GM19025 (cell line): Measurements from ENCODE around the gene MRPL52.
"Not testable (repeated sequence)": the region's sequence is repeated elsewhere in the genome, so short reads cannot be mapped to it uniquely, and the experiment has no call there.

Experiments
- ATAC-seq: cut with Tn5 transposase; IDR thresholded peaks from one replicate; pipeline ENCODE4 v1.9.1; 2021; ENCODE audit warnings: mild to moderate bottlenecking, low read depth, moderate library complexity; ENCODE audit not compliant: unreplicated experiment

Gene MRPL52

DNA sequence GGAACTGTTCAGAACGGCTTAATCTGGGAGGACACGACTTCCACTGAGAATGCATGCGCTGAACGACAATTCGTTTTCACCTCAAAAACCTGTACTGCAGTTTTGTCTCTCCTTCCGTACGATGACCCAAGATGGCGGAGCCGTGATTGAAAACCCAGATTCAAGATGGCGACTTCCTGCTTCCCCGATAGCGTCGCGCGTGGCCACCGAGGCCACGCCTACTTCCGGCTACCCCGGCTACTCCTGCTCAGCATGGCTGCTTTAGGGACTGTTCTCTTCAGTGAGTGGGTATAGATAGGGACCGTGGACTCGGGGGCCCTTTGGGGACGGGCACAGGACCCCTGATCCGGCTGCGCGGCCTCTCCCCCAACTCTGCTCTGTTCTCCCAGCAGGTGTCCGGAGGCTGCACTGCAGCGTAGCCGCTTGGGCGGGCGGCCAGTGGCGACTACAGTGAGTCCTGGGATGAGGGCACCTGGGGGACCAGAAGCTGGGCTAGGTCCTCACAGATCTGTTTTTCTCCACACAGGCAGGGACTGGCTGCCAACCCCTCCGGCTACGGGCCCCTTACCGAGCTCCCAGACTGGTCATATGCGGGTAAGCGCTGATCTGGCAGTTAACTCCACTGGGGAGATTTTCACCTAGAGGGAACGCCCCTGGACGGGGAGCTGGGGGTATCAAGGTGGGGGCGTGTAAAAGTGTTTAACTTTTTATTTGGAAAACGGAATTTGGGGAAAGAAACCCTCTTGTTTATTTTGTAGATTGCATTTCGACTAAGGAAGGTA, at the start of gene MRPL52:
MRPL52 (plus strand) TSS at position 227 of the 782 bp plus-strand sequence; CDS start at position 253, 26 bp downstream.
- peak; percentile 82 for ATAC-seq

DNA sequence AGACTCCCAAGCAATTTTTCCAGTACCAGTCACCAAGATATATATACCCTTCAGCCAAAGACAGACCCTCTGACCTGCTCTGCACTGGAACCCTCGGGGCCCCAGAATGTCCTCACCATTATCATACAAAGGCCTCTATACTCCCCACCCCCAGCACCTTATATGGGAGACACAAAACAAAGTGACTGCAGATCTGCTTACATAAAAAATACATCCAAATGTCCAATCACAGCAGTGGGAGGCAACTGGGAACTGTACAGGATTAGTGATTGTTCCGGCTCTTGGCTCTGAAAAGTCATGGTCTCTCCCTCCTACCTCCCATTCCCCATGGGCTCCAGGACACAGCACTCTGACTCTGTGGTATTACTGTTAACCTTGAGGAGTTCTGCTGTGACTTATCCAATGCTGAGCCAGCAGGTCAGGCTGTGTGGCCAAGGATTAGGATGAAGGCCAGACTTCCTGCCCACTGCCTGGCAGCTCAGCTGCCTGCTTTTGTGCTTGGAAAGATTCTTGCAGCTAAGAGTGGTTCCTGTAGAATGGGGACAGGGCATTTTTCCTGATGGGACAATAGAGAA, 49.5 kb upstream of the MRPL52 start:
- ATAC-seq: no peak

DNA sequence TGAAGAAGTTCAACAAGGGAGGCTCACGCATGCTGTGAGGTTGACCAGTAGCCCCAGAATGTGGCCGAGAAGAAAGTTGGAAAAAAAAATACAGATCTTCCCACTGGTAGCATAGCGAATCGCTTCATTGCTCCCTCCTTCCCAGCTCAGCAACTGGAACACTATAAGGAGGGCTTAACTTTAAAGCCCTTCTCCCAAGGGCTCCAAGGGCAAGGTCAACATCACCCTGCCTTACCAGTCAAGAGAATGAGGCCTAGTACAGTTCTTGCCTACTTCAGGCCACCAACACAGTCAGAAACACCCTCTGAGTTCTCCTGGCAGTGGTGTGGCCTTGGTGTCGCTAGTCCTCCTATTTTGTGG, 48.8 kb upstream of the MRPL52 start:
- ATAC-seq: no peak

DNA sequence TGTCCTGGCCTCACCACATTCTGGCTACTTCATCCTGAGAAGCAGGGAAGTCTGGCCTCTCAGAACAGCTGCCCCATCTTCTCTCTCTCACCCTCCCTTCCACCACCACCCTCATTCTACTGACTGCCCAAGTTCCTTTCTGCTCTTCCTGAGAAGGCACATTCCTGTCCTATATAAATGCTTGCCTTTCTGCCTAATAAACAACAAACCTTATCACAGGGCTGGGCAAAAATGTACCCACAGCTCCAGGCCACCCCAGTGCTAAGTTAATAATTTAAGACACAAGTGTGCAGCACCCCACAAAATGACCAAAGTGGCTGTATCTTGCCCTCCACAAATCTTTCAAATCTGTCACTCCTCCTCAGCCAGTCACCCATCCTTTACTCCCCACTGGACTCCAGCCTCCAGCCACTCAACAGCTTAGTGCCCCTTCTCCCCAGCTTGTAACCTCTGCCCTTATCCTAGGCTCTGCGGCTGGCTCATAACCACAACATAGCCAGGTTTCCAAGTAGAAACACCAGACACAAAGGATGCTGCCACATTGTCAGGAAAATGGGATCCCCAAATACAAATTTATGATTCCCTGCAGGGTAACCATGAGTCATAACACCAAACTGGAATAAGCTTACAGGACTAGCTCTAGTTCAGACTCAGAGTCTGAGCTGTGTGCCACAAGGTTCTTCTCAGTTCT, 48.2 kb upstream of the MRPL52 start:
- ATAC-seq: no peak

DNA sequence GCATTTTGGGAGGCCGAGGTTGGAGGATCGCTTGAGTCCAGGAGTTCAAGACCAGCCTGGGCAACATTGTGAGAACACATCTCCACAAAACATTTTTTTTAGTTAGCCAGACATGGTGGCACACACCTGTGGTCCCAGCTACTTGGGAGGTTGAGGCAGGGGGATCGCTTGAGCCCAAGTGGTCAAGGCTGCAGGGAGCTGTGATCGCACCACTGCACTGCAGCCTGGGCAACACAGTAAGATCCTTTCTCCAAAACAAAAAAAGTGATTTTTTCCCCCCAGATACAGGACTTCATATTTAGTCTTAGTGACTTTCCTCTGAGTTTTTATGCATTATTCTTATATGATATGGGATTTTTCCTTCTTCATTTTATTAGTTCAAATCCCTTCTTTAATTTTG, 43.0 kb upstream of the MRPL52 start:
- no peak for ATAC-seq

DNA sequence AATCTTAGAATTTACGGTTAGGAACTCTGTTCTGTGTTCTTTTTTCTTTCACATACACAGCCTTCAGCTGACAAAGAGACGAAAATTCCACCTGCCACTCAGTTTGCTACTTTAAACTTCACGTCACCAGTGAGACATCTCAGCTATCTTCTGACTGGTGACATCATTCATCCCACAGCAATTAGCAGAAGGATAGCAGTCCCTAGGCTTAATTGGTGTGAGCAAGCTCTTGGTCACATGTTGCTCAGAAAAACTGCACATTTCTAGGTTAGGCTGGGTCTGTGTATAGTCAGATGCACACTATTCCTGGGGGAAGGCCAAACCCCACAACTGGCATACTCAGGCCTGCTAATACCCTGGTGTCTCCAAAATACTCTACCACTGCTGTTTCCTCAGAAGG, 38.4 kb upstream of the MRPL52 start:
- no peak for ATAC-seq

DNA sequence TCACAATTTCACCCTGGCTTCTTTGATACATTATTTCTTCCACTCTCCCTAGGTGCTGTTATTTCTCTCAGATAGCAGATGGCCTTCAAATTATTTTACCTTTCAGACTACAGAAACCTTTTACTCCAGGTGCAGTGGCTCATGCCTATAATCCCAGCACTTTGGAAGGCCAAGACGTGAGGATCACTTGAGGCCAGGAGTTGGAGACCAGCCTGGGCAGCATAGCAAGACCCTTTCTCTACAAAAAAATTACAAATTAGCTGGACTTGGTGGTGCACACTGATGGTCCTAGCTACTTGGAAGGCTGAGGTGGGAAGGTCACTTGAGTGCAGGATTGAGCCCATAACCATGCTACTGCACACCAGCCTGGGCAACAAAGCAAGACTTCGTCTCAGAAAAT, 37.5 kb upstream of the MRPL52 start:
- no peak for ATAC-seq

DNA sequence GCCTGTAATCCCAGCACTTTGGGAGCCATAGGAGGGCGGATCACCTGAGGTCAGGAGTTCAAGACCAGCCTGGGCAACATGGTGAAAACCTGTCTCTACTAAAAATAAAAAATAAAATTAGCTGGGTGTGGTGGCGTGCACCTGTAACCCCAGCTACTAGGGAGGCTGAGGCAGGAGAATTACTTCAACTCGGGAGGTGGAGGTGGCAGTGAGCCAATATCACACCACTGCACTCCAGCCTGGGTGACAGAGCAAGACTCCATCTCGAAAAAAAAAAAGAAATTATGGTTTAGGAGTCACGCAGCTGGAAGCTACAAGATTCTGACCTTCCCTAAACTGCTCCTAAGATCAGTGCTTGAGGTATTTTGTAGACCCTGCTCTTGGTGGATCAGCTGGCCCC, 36.1 kb upstream of the MRPL52 start:
- ATAC-seq: not testable (repeated sequence)

DNA sequence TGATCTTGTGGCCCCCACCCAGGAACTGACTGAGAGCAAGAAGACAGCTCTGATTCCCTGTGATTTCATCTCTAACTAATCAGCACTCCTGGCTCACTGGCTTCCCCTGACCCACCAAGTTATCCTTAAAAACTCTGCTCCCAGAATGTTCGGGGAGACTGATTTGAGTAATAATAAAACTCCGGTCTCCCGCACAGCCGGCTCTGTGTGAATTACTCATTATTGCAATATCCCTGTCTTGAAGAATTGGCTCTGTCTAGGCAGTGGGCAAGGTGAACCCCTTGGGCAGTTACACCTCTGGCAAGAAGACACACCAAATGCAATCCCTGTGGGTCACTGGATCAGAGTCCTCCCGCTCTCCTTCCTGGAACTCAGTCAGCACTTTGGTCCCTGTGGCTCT, 35.7 kb upstream of the MRPL52 start:
- ATAC-seq: no peak

DNA sequence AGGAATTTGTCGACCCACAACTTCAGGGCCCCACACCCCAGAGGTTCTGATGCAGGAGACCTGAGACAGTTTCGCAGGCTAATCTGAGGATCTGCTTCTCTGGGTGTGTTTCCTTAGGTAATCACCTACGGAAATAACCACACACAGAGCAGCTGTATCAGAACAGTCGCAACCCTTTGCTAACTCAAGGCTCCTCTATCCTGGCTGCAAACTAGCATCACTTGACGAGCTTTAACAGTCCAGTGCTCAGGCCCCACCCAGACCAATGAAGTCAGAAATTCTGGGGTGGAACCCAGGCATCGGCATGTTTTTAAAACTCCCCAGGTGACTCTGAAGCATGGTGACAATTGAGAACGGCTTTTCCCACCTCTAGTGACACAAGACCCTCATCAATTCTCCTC, 35.1 kb upstream of the MRPL52 start:
- no peak for ATAC-seq

DNA sequence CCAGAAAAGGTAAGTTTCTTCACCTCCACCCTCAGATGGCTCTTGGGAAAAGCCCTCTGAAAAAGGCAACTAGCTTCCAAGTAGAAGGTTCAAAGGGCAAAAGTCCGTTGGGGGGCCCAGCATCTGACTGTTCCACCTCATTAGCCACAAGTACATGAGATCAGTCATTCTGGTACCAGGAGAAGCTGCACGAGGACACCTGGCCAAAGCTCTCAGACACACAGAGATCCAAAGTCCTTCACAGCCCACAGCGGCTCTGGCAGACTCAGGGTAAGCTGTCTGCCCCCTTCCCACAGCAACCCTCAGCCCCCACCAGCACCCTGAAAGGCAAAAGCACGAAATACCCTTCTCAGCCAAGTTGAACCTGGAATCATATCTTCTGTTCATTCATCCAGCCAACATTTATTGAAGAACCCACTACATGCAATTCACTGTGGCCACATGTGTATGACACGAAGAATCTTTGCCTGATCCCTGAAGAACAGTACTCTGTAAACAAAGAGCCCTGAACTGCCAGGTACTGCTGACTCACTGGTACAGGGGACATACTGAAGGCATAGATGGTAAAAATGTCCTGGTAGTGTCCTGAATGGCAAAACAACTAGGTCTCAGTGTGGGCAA, 33.5 kb upstream of the MRPL52 start:
- ATAC-seq: peak; percentile 55

DNA sequence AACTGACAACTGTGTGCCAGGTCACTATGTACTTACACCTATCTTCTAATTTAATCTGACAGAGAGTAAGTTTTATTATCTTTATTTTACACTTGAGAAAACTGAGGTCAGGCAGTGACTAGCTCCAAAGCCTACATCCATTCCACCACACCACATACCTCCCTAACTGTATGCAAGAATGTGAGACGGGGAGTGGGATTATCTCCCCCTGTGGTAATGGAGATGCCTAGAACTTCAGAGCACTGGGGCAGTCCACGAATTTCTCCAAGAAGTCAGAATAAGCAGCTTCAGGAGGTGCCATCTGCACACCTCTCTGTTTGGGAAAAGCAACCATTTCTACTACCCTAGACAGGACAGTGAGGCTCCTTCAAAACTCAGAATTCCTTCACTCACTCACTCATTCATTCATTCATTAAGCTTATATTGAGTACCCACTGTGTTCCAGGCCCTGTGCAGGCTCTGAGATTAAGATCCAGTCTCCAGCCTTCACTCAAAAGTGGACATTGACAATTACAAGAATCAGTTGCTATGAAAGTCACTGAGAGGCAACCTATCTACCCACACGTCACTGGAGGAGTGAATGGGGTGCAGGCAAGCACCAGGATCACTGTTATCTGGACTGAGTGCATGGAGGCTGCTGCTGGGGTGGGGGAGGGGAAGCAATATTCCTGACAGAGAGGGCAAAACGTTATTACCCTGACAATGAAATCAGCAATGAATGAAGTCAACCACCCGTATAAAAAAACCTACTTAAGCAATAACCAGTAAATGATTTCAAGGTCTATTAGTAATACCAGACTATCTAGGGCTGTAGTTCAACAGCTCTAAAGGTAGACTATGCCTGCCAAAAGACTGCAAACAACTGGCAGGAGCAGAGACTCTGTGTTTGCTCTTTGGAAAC, 32.4 kb upstream of the MRPL52 start:
- no peak for ATAC-seq

DNA sequence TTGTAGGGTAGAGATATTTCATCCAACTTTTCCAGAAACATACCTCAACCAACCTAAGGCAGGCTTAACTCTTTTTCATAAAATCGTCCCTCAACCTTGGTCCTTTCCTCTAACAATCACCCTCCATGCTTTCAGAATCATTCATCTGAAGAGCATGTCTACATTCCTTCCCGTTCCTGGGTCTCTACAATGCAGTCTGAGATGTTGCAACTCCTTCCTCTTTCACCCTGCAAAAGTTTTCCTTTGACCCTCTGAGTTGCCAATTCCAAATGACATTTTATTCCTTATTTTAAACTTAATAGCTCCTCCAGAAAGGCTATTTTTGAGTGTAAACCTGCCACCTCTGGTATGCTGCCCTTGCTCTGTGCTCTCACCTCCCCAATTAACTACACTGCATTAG, 31.2 kb upstream of the MRPL52 start:
- no peak for ATAC-seq

DNA sequence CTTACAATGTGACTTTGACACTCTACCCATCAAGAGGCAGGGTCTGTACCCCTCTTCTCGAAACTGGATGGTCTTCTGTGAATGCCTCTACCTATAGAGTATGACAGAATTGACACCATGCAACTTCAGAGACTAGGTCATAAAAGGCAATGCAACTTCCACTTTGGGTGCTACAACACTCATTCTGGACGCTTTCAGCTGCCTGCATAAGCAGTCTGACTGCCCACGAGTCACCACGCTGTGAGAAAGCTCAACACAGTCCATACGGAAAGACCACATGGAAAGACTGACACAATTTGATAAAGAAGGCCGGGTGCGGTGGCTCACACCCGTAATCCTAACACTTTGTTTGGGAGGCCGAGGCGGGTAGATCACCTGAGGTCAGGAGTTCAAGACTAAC, 29.3 kb upstream of the MRPL52 start:
- ATAC-seq: no peak

DNA sequence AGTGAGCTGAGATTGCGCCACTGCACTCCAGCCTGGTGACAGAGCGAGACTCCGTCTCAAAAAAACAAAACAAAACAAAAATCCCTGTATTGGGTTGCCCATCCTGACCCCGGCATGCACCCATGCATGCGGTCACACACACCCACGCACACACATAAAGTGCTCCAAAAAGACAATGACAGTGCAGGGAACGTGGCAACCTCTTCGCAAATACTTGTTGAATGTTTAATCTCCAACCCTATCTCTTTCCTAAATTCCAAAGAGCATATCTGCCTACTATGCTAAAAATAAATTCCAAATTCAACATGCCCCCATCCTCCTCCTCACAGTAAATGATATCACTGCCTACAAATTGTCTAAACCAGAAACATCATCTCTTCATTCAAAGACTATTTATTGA, 28.0 kb upstream of the MRPL52 start:
- no peak for ATAC-seq

DNA sequence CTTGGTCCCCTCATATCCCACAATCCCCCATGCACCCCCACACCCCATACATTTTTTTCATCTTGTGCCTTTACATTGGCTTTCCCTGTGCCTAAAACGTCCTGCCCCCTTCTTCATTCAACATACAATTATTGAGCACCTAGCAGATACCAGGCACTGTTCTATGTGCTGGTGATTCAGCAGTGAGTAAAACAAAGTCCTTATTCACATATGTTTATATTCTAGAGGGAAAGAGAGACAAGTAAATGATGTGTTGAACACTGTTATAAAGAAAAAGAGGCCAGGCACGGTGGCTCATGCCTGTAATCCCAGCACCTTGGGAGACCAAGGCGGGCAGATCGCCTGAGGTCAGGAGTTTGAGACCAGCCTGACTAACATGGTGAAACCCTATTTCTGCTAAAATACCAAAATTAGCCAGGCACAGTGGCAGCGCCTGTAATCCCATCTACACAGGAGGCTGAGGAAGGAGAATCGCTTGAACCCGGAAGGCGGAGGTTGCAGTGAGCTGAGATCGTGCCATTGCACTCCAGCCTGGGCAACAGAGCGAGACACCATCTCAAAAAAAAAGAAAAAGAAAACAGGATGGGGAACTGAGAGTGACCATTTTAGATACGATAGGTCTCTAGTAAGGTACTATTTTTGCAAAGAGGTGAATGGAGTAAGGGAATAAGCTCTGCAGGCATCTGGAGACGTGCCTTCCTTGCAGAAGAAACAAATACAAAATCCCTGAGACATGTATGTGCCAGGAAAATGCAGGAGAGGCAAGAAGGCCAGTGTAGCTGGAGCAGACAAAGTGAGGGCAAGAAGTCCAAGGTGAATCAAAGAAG, 26.6 kb upstream of the MRPL52 start:
- peak; percentile 39 for ATAC-seq

DNA sequence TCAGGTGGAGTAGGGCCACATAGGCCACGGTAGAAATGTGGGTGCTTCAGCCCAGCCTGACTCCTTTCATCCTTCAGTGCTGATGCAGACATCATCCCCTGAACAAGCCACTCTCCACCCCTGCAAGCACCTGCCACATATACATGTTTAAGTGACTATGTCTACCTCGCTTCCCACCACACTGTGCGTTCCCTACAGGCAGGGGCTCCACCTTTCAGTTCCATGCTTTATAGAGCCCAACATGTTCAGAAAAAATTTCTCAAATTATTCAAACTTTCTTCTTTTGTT, 26.1 kb upstream of the MRPL52 start:
- peak; percentile 25 for ATAC-seq

DNA sequence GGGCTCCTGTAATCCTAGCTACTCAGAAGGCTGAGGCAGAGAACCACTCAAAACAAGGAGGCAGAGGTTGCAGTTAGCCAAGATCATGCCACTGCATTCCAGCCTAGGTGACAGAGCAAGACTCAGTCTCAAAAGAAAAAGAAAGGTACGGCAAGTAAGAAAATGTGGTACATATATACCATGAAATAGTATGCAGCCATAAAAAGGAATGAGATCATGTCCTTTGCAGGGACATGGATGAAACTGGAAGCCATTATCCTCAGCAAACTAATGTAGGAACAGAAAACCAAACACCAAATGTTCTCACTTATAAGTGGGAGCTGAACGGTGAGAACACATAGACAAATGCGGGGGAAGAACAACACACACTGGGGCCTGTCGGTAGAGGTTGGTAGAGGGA, 24.5 kb upstream of the MRPL52 start:
- not testable (repeated sequence) for ATAC-seq

DNA sequence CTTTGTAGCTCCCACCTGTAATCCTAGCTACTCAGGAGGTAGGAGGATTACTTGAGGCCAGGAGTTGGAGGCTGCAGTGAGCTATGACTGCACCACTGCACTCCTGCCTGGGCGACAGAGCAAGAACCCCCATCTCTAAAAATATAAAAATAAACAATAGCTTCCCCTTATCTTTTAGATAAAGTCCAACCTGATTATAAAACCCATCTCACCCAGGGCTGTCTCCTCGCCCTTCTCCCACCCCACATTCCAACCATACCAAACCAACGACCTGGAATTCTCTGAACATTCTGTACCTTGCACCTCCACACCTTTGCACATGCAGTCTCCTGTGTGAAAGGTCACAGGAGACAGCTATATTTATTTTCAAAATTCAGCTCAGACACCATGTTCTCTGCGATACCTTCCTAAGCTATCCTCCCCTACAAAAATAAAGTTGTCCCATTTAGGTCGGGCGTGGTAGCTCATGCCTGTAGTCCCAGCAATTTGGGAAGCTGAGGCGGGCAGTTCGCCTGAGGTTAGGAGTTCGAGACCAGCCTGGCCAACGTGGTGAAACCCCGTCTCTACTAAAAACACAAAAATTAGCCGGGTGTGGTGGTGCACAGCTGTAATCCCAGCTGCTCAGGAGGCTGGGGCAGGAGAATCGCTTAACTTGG, 22.1 kb upstream of the MRPL52 start:
- ATAC-seq: no peak
